OCI-LY1 (cell line): ENCODE data around the gene RHBDL1.

ENCODE experiments used
- H2AFZ ChIP-seq: fragments of 200-600 bp; sonication (generic), shearing (Covaris generic); 2 replicates; pipeline ENCODE4 v1.6.0; 2014; ENCODE audit warnings: antibody characterized with exemption, mild to moderate bottlenecking, low read length
- H3F3A ChIP-seq: fragments of 200-600 bp; sonication (generic), shearing (Covaris generic); 2 replicates; pipeline ENCODE4 v1.6.0; 2014; ENCODE audit warnings: mild to moderate bottlenecking, antibody characterized with exemption, low read length, moderate library complexity; ENCODE audit not compliant: insufficient read depth
- H3K27ac ChIP-seq: fragments of 200-600 bp; sonication (generic); 2 replicates; pipeline ENCODE4 v1.5.1; 2014; ENCODE audit warnings: low read length, mixed run types, mild to moderate bottlenecking, low read depth; ENCODE audit not compliant: poor library complexity, severe bottlenecking
- H3K27me3 ChIP-seq: fragments of 200-600 bp; sonication (generic); 2 replicates; pipeline ENCODE4 v1.6.0; 2014; ENCODE audit warnings: antibody characterized with exemption, mild to moderate bottlenecking, low read length, moderate library complexity; ENCODE audit not compliant: insufficient read depth
- H3K36me3 ChIP-seq: fragments of 200-600 bp; sonication (generic); 2 replicates; pipeline ENCODE4 v1.6.1; 2014; ENCODE audit warnings: mild to moderate bottlenecking, antibody characterized with exemption, low read length, moderate library complexity, mixed read lengths; ENCODE audit not compliant: insufficient read depth
- H3K4me1 ChIP-seq: fragments of 200-600 bp; sonication (generic); 2 replicates; pipeline ENCODE4 v1.5.1; 2014; ENCODE audit warnings: mild to moderate bottlenecking, low read length, moderate library complexity; ENCODE audit not compliant: insufficient read depth, severe bottlenecking
- H3K4me2 ChIP-seq: fragments of 200-600 bp; sonication (generic), shearing (Covaris generic); 2 replicates; pipeline ENCODE4 v1.6.1; 2014; ENCODE audit warnings: low read length
- H3K4me3 ChIP-seq: fragments of 200-600 bp; sonication (generic); 2 replicates; pipeline ENCODE4 v1.5.1; 2014; ENCODE audit warnings: low read length, low read depth, mild to moderate bottlenecking, mixed read lengths; ENCODE audit not compliant: poor library complexity, severe bottlenecking
- H3K79me2 ChIP-seq: fragments of 200-600 bp; shearing (Covaris generic); 2 replicates; pipeline ENCODE4 v1.6.1; 2016; ENCODE audit warnings: mixed run types, low read length, mixed read lengths; ENCODE audit not compliant: insufficient read depth
- H3K9ac ChIP-seq: fragments of 200-600 bp; sonication (generic), shearing (Covaris generic); 2 replicates; pipeline ENCODE4 v1.6.1; 2014; ENCODE audit warnings: mild to moderate bottlenecking, low read length, mixed read lengths
- H3K9me2 ChIP-seq: fragments of 200-600 bp; sonication (generic), shearing (Covaris generic); 2 replicates; pipeline ENCODE4 v1.6.1; 2014; ENCODE audit warnings: low read depth, mild to moderate bottlenecking, low read length, mixed read lengths
- H3K9me3 ChIP-seq: fragments of 200-600 bp; shearing (Covaris generic); 2 replicates; pipeline ENCODE4 v1.6.1; 2014; ENCODE audit warnings: low read length, mixed read lengths
- H4K20me1 ChIP-seq: fragments of 200-600 bp; sonication (generic), shearing (Covaris generic); 2 replicates; pipeline ENCODE4 v1.6.0; 2016; ENCODE audit warnings: mild to moderate bottlenecking, low read length; ENCODE audit not compliant: insufficient read depth
- CTCF ChIP-seq: fragments of 200-600 bp; sonication (generic), shearing (Covaris generic); IDR thresholded peaks from 2 replicates; pipeline ENCODE4 v1.5.1; 2017; ENCODE audit warnings: mild to moderate bottlenecking, antibody characterized with exemption, low read length, moderate library complexity, mixed read lengths
- EZH2 ChIP-seq: fragments of 200-600 bp; sonication (generic), shearing (Covaris generic); IDR thresholded peaks from 2 replicates; pipeline ENCODE4 v1.8.0; 2017; ENCODE audit warnings: borderline replicate concordance, mixed run types, mild to moderate bottlenecking, antibody characterized with exemption, low read length, moderate library complexity, mixed read lengths

RHBDL1 gene

GRCh38 chr16:698911-699671 is 23.6 kb downstream of the RHBDL1 start:
- Histone ChIP-seq H3K4me3 (no peak overlapping the region), H3K4me2 (no peak overlapping the region), H3K9me3 (no peaks in the 10 kb centered on the region), H3K9me2 (no peaks in the 10 kb centered on the region), H3F3A (no peaks in the 10 kb centered on the region), H3K79me2 (no peaks in the 10 kb centered on the region), H3K4me1 (peaks cover 17% of the 10 kb centered on the region), H3K9ac (no peak overlapping the region), H4K20me1 (no peaks in the 10 kb centered on the region), H2AFZ (no peak overlapping the region), H3K27me3 (no peaks in the 10 kb centered on the region), H3K36me3 (no peaks in the 10 kb centered on the region), H3K27ac (no peak overlapping the region)
- TF ChIP-seq EZH2, result no peak
- no peak for TF ChIP-seq CTCF

GRCh38 chr16:700684-701584 is 25.5 kb downstream of the RHBDL1 start:
- H3F3A ChIP-seq, result no peaks in the 10 kb centered on the region
- H2AFZ ChIP-seq, result no peak overlapping the region
- no peak overlapping the region for H3K27ac ChIP-seq
- TF ChIP-seq CTCF, result no peak
- TF ChIP-seq EZH2, result no peak
- H3K9me2 ChIP-seq, result no peaks in the 10 kb centered on the region
- no peak overlapping the region for H3K4me3 ChIP-seq
- no peaks in the 10 kb centered on the region for H3K36me3 ChIP-seq
- no peaks in the 10 kb centered on the region for H4K20me1 ChIP-seq
- H3K79me2 ChIP-seq, result no peaks in the 10 kb centered on the region
- no peak overlapping the region for H3K9ac ChIP-seq
- H3K4me2 ChIP-seq, result no peak overlapping the region
- H3K4me1 ChIP-seq, result peaks cover 1% of the 10 kb centered on the region
- no peaks in the 10 kb centered on the region for H3K9me3 ChIP-seq
- no peaks in the 10 kb centered on the region for H3K27me3 ChIP-seq

GRCh38 chr16:702341-702740 is 26.9 kb downstream of the RHBDL1 start:
- H3K36me3 ChIP-seq, result no peaks in the 10 kb centered on the region
- H3K9me3 ChIP-seq, result no peaks in the 10 kb centered on the region
- H3K4me2 ChIP-seq, result no peak overlapping the region
- TF ChIP-seq CTCF (no peak), EZH2 (no peak)
- H4K20me1 ChIP-seq, result no peaks in the 10 kb centered on the region
- H3K9ac ChIP-seq, result no peak overlapping the region
- H3K27me3 ChIP-seq, result no peaks in the 10 kb centered on the region
- no peaks in the 10 kb centered on the region for H3K9me2 ChIP-seq
- no peak overlapping the region for H3K27ac ChIP-seq
- no peak overlapping the region for H2AFZ ChIP-seq
- H3K4me1 ChIP-seq, result no peaks in the 10 kb centered on the region
- no peak overlapping the region for H3K4me3 ChIP-seq
- H3K79me2 ChIP-seq, result no peaks in the 10 kb centered on the region
- no peaks in the 10 kb centered on the region for H3F3A ChIP-seq
